Uterus (tissue), 2 donors: ENCODE measurements around the gene PLLP.

Source experiments
- CTCF ChIP-seq, 4 experiments: fragments of 200-600 bp in 2 of 4; fragments of 450-650 bp in 2 of 4; sonication (generic) in 2 of 4; IDR thresholded peaks; one replicate each; pipeline ENCODE4 v1.5.1; 2016 to 2019; ENCODE audit warnings: antibody characterized with exemption in 4 of 4, mild to moderate bottlenecking in 2 of 4, moderate library complexity in 1 of 4
- POLR2A ChIP-seq, 2 donors: fragments of 450-650 bp; IDR thresholded peaks; one replicate each; pipeline ENCODE4 v1.6.1; 2016; ENCODE audit warnings: antibody characterized with exemption in 2 of 2, mild to moderate bottlenecking in 1 of 2, moderate library complexity in 1 of 2

- no peak for TF ChIP-seq CTCF (IDR thresholded peaks at IDR 0.05)
- no peak for TF ChIP-seq POLR2A (IDR thresholded peaks at IDR 0.05)
These were observed 29.0 kb upstream of the PLLP start for GRCh38 chr16:57313509-57313908.
